DMS 273 (cell line): ENCODE measurements around the gene KLHL40.
"Not testable (repeated sequence)": the region's sequence is repeated elsewhere in the genome, so short reads cannot be mapped to it uniquely, and the experiment has no call there.

Experiments used
- DNase-seq: peaks from one replicate; lab custom pipeline; 2025; ENCODE audit not compliant: unreplicated experiment; lab: John Stamatoyannopoulos, UW

Gene KLHL40

DNA sequence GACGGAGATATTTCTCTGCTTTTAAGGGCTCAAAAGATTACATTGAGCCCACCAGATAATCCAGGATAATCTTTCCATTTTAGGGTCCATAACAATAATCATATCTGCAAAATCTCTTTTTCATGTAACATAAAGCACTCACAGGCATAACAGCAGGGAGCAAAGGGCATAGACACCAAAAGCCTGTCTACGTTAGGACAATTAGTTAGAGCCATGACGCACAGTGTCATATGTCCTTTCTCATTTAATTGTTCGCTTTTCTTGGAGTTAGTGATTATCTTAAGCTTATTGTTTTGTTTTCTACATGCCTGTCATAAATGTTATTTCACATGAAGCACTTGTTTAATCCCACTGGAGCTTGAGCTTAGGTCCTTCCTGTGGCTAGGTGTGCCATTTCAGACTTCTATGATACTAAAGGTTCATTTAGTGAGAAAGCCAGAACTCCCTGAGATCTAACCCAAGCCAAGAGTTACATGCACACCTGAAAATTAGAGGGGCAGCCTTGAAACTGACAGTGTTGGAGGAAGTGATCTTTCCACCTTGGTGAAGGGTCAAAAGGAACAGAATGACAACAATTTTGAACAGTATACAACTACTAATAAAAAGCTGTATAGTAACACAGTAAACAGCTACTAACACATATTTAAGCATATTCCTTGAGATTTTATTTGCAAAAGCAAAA lies 29.0 kb downstream of the KLHL40 start:
- DNase-seq, result no peak

- no peak for DNase-seq
These were observed 32.0 kb downstream of the KLHL40 start for GRCh38 chr3:42717306-42717705.

GRCh38 chr3:42718338-42718737 lies 33.0 kb downstream of the KLHL40 start:
- DNase-seq, result no peak

DNA sequence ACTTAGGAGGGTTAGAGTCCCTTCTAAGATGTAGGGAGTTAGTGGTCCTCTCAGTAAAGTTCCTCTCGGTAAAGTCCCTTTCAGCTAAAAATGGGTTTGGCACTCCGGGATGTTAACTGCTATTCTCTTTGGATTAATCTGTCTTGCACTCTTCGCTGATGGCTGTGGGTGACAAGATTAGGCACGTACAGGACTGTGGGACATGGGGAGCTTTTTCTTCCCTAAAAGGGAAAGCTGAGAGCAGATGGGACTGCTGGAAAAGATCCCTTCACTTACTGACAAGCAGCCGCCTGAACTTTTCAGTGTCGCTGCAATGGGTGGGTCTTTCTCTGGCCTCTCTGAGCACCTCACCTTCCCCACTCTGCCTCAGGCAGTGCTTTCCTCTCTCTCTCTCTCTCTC lies 33.7 kb downstream of the KLHL40 start:
- no peak for DNase-seq

DNA sequence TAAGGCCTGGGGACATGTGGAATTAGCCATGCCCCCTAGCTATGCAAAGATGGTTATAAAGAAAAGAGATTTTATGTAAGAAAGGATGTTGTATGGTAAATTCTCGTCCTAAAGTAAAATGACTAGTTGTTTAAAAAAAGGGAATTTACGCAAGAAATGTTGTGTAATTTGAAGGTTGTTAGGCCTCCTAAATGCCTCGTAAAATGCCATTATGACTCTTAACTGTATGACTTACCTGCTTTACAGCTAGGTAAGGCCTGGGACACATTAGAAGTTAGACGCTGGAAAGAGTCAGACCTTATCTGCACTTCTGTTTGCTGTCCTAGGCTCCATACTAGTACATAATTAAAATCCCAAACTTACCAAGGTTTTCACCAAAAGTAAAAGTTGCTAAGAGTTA lies 34.8 kb downstream of the KLHL40 start:
- DNase-seq, result no peak

DNA sequence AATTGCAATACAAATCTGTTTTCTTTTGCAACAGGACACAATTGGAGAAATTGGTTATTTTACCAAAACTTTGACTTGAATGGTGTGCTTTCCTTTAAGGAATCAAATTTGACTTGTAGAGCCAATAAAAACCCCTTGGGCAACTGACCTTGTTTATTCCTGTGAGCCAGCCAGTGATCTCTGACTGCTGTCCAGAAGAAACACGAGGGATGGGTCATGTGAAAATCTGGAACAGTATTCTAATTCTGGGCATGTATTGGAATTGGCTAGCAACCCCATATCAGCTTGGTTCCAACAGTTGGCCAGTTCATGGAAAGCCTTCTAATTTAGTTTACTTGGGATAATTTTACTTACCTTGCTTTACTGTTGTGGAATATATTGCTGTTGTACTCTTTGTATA lies 36.4 kb downstream of the KLHL40 start:
- DNase-seq, result no peak

DNA sequence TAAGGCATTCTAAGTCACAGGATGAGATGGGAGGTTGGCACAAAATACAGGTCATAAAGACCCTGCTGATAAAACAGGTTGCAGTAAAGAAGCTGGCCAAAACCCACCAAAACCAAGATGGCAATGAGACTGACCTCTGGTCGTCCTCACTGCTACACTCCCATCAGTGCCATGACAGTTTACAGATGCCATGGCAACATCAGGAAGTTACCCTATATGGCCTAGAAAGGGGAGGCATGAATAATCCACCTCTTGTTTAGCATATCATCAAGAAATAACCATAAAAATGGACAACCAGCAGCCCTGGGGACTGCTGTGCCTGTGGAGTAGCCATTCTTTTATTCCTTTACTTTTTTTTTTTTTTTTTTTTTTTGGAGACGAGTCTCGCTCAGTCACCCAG lies 37.1 kb downstream of the KLHL40 start:
- not testable (repeated sequence) for DNase-seq

DNA sequence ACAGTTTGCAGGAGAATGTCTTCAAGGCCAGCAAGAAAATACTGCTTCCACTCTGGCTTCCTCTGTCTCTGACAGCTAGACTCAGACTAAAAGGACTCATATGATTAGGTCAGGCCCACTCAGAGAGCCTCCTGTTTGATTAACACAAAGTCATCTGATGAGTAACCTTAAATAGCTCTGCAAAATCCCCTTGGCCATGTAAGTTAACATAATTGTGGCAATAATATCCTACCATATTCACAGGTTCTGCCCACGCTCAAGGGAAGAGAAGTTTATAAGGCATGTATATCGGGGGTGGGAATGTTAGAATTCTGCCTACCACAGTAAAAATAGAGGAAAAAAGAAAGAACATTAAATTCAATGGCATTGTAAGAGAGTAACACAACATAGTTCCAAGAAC lies 37.9 kb downstream of the KLHL40 start:
- no peak for DNase-seq

DNA sequence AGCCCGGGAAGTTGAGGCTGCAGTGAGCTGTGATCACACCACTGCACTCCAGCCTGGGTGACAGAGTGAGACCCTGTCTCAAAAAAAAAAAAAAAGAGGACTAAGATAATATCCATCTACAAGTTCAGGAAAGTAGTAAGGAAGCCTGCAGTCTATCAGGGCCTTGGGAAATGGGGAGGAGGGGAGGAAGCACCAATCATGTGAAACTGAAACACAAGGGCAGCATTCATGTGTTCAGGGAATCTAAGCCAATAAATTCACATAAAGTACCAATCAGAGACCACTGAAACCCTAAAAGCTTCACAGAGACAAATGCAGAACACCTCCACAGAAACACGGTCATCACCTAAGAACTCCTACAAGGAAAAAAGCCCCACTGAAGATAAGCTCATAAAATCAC lies 40.1 kb downstream of the KLHL40 start:
- DNase-seq, result no peak

GRCh38 chr3:42728056-42728455 lies 42.7 kb downstream of the KLHL40 start:
- DNase-seq, result no peak

- no peak for DNase-seq
These were observed 43.5 kb downstream of the KLHL40 start for GRCh38 chr3:42728668-42729364.

- no peak for DNase-seq
These were observed 44.2 kb downstream of the KLHL40 start for GRCh38 chr3:42729404-42730145.

DNA sequence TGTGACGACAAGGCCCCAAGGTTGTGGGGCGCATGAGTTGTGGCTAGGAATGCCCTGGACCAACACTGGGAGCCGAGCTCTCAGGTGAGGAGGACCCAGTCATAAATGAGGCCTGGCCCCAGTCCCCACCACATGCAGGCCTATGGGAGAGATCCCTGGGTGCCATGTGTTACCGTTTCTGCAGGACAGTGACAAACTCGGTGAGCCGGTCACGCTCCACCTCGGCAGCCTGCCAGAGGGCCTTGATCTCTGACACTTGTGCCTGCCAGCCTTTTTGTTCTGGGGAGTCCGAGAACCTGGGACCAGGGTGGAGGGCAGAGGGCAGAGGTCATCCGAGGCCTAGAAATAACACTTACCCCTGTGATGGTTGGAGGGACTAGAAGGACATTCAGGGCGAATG lies 45.0 kb downstream of the KLHL40 start:
- DNase-seq, result no peak

- DNase-seq, result no peak
These were observed 45.5 kb downstream of the KLHL40 start for GRCh38 chr3:42730706-42731420.

GRCh38 chr3:42731476-42732195 lies 46.3 kb downstream of the KLHL40 start:
- DNase-seq, result no peak

DNA sequence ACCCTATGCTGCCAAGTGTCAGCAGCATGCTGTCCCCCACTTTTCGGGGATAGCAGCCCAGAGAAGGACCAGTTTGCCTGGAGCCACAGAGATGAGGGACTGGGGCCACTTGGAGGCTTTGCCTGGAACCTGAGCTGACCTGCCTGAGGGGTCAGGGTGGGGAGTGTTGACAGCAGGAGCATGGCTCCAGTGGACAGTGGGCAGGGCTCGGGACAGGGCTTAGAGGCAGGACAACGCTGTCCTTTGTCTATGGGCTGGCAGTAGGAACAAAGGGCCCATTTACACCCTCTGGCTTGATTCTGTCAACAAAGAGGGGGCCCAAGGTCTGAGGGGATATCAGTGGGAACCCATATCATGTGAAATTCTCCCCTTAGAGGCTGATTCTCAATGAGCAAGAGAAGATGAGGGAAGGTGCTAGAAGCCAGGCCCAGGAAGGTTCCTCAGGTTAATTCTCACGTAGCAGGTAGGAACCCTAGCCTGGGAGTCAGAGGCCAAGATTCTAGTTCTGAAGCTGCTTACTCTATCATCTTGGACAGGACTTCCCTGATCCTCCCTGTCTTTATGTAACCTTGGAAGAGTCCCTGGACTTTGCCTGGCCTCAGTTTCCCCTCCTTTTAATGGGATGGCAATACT lies 47.0 kb downstream of the KLHL40 start:
- DNase-seq, result no peak

DNA sequence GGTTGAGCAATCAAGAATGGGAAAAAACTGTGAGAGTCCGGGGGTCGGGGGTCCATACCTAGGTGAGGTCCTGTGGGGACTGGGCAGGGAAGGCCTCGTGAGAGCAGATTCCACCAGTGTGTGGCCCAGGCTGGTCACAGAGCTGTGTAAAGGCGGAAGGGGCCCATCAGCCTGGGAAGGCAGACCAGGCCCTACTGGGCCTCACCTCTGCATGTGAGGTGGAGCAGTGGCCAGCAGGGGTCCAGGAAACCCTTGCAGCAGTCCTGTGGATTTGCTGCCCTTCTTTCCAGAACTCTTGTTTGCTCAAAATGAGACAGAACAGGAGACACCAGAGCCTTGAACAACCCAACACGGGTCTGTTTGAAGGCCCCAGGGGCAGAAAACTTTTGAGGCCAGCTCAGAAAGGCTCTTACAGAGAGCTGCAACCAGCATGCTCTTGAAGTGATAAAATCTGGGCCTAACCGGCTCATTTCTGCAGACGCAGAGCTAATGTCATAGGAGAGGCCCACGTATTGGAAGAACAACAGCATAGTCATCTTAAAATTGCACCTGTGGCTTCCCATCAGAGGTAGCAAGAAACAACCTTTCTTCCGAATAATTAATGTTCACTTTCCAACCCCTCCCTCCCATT lies 47.6 kb downstream of the KLHL40 start:
- DNase-seq, result no peak

GRCh38 chr3:42733501-42734262 lies 48.3 kb downstream of the KLHL40 start:
- no peak for DNase-seq

GRCh38 chr3:42734263-42734860 lies 49.0 kb downstream of the KLHL40 start:
- DNase-seq, result no peak
